Measurements from ENCODE around the gene AK2. TPM values are rescaled to one million over a fixed set of nuclear protein-coding genes. Genes with fewer than 3 reads are reported as not detected.

Gene AK2
- total RNA-seq, 1 experiment from 2014 or later: 191 TPM

DNA sequence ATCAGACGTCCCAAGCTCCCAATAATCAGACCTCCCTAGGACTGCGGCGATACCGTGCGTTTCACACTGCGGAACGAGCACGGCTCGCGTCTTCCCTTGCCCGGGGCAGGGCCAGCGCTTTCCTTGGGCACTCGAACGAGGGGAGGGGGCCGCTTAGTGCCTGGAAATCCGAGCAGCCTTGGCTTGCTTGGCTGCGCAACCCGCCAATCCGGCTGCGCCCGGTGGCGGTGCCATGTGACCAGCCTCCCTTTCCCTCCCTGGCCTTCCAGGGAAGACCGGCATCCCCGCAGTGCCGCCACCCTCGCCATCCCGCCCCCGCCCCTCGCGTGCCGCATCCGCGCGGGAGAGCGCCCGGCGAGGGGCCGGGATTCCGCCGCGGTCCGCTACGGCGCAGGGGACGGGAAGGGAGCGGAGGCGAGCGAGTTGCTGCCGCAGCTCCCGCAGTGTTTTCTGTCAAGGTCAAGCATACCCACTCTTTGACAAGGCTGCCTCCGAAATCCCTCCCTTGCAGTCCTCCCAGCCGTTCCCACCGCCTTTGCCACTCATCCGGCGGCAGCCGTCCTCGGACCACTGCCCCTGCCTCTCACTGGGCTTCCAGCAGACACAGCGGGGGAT is 63.8 kb downstream of the AK2 start:
- H3K36me3 ChIP-seq (ENCODE audit: low read depth): no peaks in the 10 kb centered on the region
- no peaks in the 10 kb centered on the region for H3K27me3 ChIP-seq (ENCODE audit: insufficient read depth, low read depth)
- intact Hi-C loops (cut with micrococcal nuclease; ENCODE audit: unreplicated experiment): no loop called here
- H3K9me2 ChIP-seq (ENCODE audit: insufficient read depth): no peaks in the 10 kb centered on the region
- H3K27ac ChIP-seq: peak overlapping the region; percentile 58
- no TSS peak for BruUV-seq (replicated peaks)
- no peaks in the 10 kb centered on the region for H3K9me3 ChIP-seq (ENCODE audit: insufficient read depth, low read depth)
- DNase-seq: peak; percentile 48 to 67
- no peaks in the 10 kb centered on the region for H4K20me1 ChIP-seq (ENCODE audit: insufficient read depth)
- CTCF ChIA-PET: no interaction called here
- H3K79me2 ChIP-seq (ENCODE audit: low read depth): no peaks in the 10 kb centered on the region
- H2AFZ ChIP-seq: peak overlapping the region; percentile 93
- H3K4me3 ChIP-seq: peak overlapping the region; percentile 80
- H3F3A ChIP-seq (ENCODE audit: insufficient read depth, low read depth): peaks cover 34% of the 10 kb centered on the region
- TF ChIP-seq EZH2 (IDR thresholded peaks at IDR 0.05; ENCODE audit: low read depth): no peak
- POLR2A ChIA-PET (ENCODE audit: unreplicated experiment): no interaction called here
- peak overlapping the region; percentile 100 for H3K4me2 ChIP-seq
- H3K4me1 ChIP-seq (replicated peaks; ENCODE audit: insufficient read depth): peaks cover 28% of the 10 kb centered on the region

DNA sequence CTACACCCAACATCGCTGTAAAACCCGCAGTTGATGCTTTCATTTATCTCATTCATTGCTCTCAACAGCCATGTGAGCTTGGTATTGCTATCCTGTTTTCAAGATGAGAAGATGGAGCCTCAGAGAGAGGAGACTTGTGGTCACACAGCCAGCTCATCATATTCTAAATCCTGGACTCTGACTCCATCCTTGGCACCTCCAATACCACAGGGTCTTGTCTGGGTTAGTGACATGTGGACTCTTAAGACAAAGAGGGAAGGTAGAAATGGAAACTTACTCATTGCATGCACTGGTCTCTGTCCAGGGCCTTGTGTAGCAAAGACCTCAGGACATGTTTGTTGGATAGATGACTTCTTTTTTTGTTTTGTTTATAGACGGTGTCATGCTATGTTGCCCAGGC is 65.1 kb downstream of the AK2 start:
- Histone ChIP-seq H3K4me1 (replicated peaks; ENCODE audit: insufficient read depth) (peaks cover 28% of the 10 kb centered on the region), H3F3A (ENCODE audit: insufficient read depth, low read depth) (peaks cover 31% of the 10 kb centered on the region), H3K36me3 (ENCODE audit: low read depth) (no peaks in the 10 kb centered on the region), H3K27ac (no peak overlapping the region), H3K4me3 (no peak overlapping the region), H4K20me1 (ENCODE audit: insufficient read depth) (no peaks in the 10 kb centered on the region), H2AFZ (no peak overlapping the region), H3K79me2 (ENCODE audit: low read depth) (no peaks in the 10 kb centered on the region), H3K27me3 (ENCODE audit: insufficient read depth, low read depth) (no peaks in the 10 kb centered on the region), H3K9me2 (ENCODE audit: insufficient read depth) (no peaks in the 10 kb centered on the region), H3K9me3 (ENCODE audit: insufficient read depth, low read depth) (no peaks in the 10 kb centered on the region), H3K4me2 (no peak overlapping the region)
- intact Hi-C loops (cut with micrococcal nuclease; ENCODE audit: unreplicated experiment): no loop called here
- POLR2A ChIA-PET (ENCODE audit: unreplicated experiment): no interaction called here
- no peak for DNase-seq
- CTCF ChIA-PET: interaction anchor here (0.6 kb wide), 1 partner anchor 10 kb away, joined by 5 read pairs; no protein-coding TSS in a partner anchor
- BruUV-seq (replicated peaks): no TSS peak
- TF ChIP-seq EZH2 (IDR thresholded peaks at IDR 0.05; ENCODE audit: low read depth): no peak
- TF ChIP-seq, protein P1, sequence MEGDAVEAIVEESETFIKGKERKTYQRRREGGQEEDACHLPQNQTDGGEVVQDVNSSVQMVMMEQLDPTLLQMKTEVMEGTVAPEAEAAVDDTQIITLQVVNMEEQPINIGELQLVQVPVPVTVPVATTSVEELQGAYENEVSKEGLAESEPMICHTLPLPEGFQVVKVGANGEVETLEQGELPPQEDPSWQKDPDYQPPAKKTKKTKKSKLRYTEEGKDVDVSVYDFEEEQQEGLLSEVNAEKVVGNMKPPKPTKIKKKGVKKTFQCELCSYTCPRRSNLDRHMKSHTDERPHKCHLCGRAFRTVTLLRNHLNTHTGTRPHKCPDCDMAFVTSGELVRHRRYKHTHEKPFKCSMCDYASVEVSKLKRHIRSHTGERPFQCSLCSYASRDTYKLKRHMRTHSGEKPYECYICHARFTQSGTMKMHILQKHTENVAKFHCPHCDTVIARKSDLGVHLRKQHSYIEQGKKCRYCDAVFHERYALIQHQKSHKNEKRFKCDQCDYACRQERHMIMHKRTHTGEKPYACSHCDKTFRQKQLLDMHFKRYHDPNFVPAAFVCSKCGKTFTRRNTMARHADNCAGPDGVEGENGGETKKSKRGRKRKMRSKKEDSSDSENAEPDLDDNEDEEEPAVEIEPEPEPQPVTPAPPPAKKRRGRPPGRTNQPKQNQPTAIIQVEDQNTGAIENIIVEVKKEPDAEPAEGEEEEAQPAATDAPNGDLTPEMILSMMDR (conservative IDR thresholded peaks at IDR 0.05): no peak

DNA sequence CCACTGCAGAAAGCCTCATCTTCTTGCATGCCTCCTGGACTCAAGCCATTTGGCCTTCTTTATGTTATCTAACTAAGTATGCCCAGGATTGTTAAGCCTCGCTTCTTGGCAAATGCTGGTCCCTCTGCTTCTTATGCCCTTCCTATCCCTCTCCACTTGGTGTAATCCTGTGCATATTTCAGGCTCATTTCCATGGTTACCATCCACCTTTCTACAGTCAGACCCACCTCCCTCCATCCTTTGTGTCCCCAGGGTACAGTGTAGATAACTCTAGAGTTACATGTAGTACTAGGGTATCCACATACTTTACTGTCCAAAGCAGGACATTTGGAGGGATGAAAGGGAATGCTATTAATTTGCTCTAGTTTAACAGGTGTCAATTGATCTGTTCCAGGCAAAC is 65.5 kb downstream of the AK2 start:
- CTCF ChIA-PET: no interaction called here
- no peak overlapping the region for H3K27ac ChIP-seq
- BruUV-seq (replicated peaks): no TSS peak

More for the DNA sequence above, 65.5 kb downstream of the AK2 start:
- Histone ChIP-seq H4K20me1 (ENCODE audit: insufficient read depth) (no peaks in the 10 kb centered on the region), H3K4me1 (replicated peaks; ENCODE audit: insufficient read depth) (peaks cover 28% of the 10 kb centered on the region), H2AFZ (no peak overlapping the region), H3K4me2 (no peak overlapping the region), H3K27me3 (ENCODE audit: insufficient read depth, low read depth) (no peaks in the 10 kb centered on the region), H3F3A (ENCODE audit: insufficient read depth, low read depth) (peaks cover 31% of the 10 kb centered on the region), H3K36me3 (ENCODE audit: low read depth) (no peaks in the 10 kb centered on the region), H3K9me3 (ENCODE audit: insufficient read depth, low read depth) (no peaks in the 10 kb centered on the region), H3K9me2 (ENCODE audit: insufficient read depth) (no peaks in the 10 kb centered on the region), H3K4me3 (no peak overlapping the region), H3K79me2 (ENCODE audit: low read depth) (no peaks in the 10 kb centered on the region)
- intact Hi-C loops (cut with micrococcal nuclease; ENCODE audit: unreplicated experiment): no loop called here
- POLR2A ChIA-PET (ENCODE audit: unreplicated experiment): no interaction called here
- DNase-seq: no peak
- TF ChIP-seq EZH2 (IDR thresholded peaks at IDR 0.05; ENCODE audit: low read depth): no peak
- TF ChIP-seq, protein P1 (conservative IDR thresholded peaks at IDR 0.05): no peak
